Measurements from ENCODE around the gene ARFGEF2. TPM values are rescaled to one million over a fixed set of nuclear protein-coding genes. Genes with fewer than 3 reads are reported as not detected.

ARFGEF2 gene
- total and polyA plus RNA-seq, 7 donors: 11.4 to 28.2 (median 23.8) TPM

GRCh38 chr20:48965189-48965910 lies 43.8 kb downstream of the ARFGEF2 start:
- TF ChIP-seq POLR2AphosphoS5 (IDR thresholded peaks at IDR 0.05): no peak
- TF ChIP-seq POLR2A (IDR thresholded peaks at IDR 0.05): no peak
- no peak for TF ChIP-seq EP300 (IDR thresholded peaks at IDR 0.05)
- no peak for TF ChIP-seq CTCF (IDR thresholded peaks at IDR 0.05)
- DNase-seq: no peak
- H3K27ac ChIP-seq: peak overlapping the region in 3 of 4 donors; percentile 25 to 74 (median 51)
- H3K27me3 ChIP-seq: no peaks in the 10 kb centered on the region
- intact Hi-C loops (cut with DNase I): no loop called here
- no peaks in the 10 kb centered on the region for H3K9me3 ChIP-seq
- H3K4me3 ChIP-seq: no peak overlapping the region
- H3K4me1 ChIP-seq: peaks cover 0 to 11% (median 10%) of the 10 kb centered on the region in 4 donors
- H3K36me3 ChIP-seq: peaks cover 17 to 63% (median 20%) of the 10 kb centered on the region in 4 donors
- WGBS, 2 donors: 87 to 89% methylated on average over 3 of the region's 3 CpGs

- Histone ChIP-seq H3K36me3 (peaks cover 32 to 90% (median 42%) of the 10 kb centered on the region in 4 donors), H3K9me3 (no peaks in the 10 kb centered on the region), H3K27ac (no peak overlapping the region), H3K27me3 (no peaks in the 10 kb centered on the region), H3K4me3 (no peak overlapping the region), H3K4me1 (peaks cover 0 to 1% (median under 1%) of the 10 kb centered on the region in 4 donors)
- peak; percentile 70 for DNase-seq
- WGBS, 2 donors: 92 to 93% methylated on average over 10 of the region's 10 CpGs
- intact Hi-C loops (cut with DNase I): no loop called here
- TF ChIP-seq EP300 (IDR thresholded peaks at IDR 0.05) (no peak), CTCF (IDR thresholded peaks at IDR 0.05) (no peak), POLR2A (IDR thresholded peaks at IDR 0.05) (no peak), POLR2AphosphoS5 (IDR thresholded peaks at IDR 0.05) (no peak)
Observed at GRCh38 chr20:48970681-48971365, 49.3 kb downstream of the ARFGEF2 start.

- peaks cover 0 to 6% (median 0%) of the 10 kb centered on the region in 4 donors for H3K4me1 ChIP-seq
- intact Hi-C loops (cut with DNase I): no loop called here
- no peak overlapping the region for H3K4me3 ChIP-seq
- WGBS, 2 donors: 62 to 87% methylated on average over 4 of the region's 4 CpGs
- no peaks in the 10 kb centered on the region for H3K9me3 ChIP-seq
- no peak for DNase-seq
- TF ChIP-seq POLR2AphosphoS5 (IDR thresholded peaks at IDR 0.05) (no peak), POLR2A (IDR thresholded peaks at IDR 0.05) (no peak), CTCF (IDR thresholded peaks at IDR 0.05) (no peak), EP300 (IDR thresholded peaks at IDR 0.05) (no peak)
- H3K27ac ChIP-seq: no peak overlapping the region
- peaks cover 32 to 89% (median 42%) of the 10 kb centered on the region in 4 donors for H3K36me3 ChIP-seq
- no peaks in the 10 kb centered on the region for H3K27me3 ChIP-seq
Observed at GRCh38 chr20:48971956-48972355, 50.4 kb downstream of the ARFGEF2 start.

GRCh38 chr20:48972816-48973215 lies 51.3 kb downstream of the ARFGEF2 start:
- peaks cover 32 to 90% (median 41%) of the 10 kb centered on the region in 4 donors for H3K36me3 ChIP-seq
- DNase-seq: no peak
- TF ChIP-seq EP300 (IDR thresholded peaks at IDR 0.05) (no peak), POLR2A (IDR thresholded peaks at IDR 0.05) (no peak), CTCF (IDR thresholded peaks at IDR 0.05) (no peak)
- no peaks in the 10 kb centered on the region for H3K27me3 ChIP-seq
- H3K27ac ChIP-seq: no peak overlapping the region
- intact Hi-C loops (cut with DNase I): no loop called here
- peaks cover 0 to 6% (median 0%) of the 10 kb centered on the region in 4 donors for H3K4me1 ChIP-seq
- H3K4me3 ChIP-seq: no peak overlapping the region
- no peaks in the 10 kb centered on the region for H3K9me3 ChIP-seq
- 82 to 86% methylated on average over 3 of the region's 3 CpGs for WGBS, 2 donors
